ENCODE data around the gene VAPA. TPM values are rescaled to one million over a fixed set of nuclear protein-coding genes. Genes with fewer than 3 reads are reported as not detected.

The VAPA gene
- total RNA-seq, 4 donors from 2014 or later = 182 to 244 (median 212) TPM

DNA sequence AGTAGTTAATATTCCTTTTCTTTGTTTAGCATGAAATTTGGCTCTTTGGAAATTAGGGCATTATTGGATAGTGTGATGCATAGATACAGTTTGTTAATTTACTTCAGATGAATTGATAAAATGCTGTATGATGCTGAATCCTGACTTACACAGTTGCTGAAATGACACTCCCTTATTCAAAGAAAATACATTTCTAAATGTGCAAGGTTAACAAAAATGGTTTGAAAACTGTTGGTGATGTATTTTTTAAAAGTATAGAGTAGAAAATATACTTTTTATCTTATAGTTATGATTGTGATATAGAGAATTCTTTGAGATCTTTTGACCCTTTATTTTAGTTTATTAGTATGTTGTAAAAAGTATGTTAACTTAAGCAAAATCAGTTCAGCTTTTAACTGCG lies 27.8 kb downstream of the VAPA start:
- H3K4me3 ChIP-seq = no peak overlapping the region
- no peak overlapping the region for H3K27ac ChIP-seq
- TF ChIP-seq POLR2A (IDR thresholded peaks at IDR 0.05) (no peak), EP300 (IDR thresholded peaks at IDR 0.05) (no peak), POLR2AphosphoS5 (IDR thresholded peaks at IDR 0.05) (no peak)
- TF ChIP-seq, protein P1, sequence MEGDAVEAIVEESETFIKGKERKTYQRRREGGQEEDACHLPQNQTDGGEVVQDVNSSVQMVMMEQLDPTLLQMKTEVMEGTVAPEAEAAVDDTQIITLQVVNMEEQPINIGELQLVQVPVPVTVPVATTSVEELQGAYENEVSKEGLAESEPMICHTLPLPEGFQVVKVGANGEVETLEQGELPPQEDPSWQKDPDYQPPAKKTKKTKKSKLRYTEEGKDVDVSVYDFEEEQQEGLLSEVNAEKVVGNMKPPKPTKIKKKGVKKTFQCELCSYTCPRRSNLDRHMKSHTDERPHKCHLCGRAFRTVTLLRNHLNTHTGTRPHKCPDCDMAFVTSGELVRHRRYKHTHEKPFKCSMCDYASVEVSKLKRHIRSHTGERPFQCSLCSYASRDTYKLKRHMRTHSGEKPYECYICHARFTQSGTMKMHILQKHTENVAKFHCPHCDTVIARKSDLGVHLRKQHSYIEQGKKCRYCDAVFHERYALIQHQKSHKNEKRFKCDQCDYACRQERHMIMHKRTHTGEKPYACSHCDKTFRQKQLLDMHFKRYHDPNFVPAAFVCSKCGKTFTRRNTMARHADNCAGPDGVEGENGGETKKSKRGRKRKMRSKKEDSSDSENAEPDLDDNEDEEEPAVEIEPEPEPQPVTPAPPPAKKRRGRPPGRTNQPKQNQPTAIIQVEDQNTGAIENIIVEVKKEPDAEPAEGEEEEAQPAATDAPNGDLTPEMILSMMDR (IDR thresholded peaks at IDR 0.05) = no peak
- no peaks in the 10 kb centered on the region for H3K9me3 ChIP-seq
- DNase-seq (ENCODE audit: low spot score in 2 of 2) = no peak
- WGBS = 90% methylated on average over 1 of the region's 1 CpG
- H3K27me3 ChIP-seq = no peaks in the 10 kb centered on the region
- H3K36me3 ChIP-seq = peaks cover 64% of the 10 kb centered on the region
- H3K4me1 ChIP-seq = no peaks in the 10 kb centered on the region

DNA sequence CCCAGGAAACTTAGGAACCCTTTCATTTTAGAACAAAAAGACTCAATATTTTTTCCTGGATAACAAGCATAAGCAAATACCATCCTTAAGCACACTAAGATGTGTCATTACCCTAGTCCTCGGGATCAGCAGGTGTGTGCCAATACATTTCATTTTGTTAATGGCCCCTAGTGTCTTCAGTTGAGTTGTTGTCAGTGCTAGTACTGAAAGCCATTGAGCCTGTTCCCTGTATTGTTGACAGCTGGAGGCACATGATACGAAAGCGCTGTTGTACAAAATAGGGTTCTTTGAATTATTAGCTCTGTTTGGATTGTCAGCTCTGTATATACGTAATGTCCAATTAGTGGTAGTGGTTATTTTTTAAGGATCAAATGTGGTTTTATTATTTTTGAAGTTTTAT lies 29.5 kb downstream of the VAPA start:
- no peaks in the 10 kb centered on the region for H3K9me3 ChIP-seq
- H3K27ac ChIP-seq = no peak overlapping the region
- 92% methylated on average over 4 of the region's 4 CpGs for WGBS
- no peak for TF ChIP-seq POLR2AphosphoS5 (IDR thresholded peaks at IDR 0.05)
- TF ChIP-seq, protein P1 (IDR thresholded peaks at IDR 0.05) = no peak
- no peak for TF ChIP-seq EP300 (IDR thresholded peaks at IDR 0.05)
- no peak for TF ChIP-seq POLR2A (IDR thresholded peaks at IDR 0.05)
- DNase-seq (ENCODE audit: low spot score in 2 of 2) = no peak
- H3K27me3 ChIP-seq = no peaks in the 10 kb centered on the region
- no peaks in the 10 kb centered on the region for H3K4me1 ChIP-seq
- no peak overlapping the region for H3K4me3 ChIP-seq
- H3K36me3 ChIP-seq = peaks cover 62% of the 10 kb centered on the region

DNA sequence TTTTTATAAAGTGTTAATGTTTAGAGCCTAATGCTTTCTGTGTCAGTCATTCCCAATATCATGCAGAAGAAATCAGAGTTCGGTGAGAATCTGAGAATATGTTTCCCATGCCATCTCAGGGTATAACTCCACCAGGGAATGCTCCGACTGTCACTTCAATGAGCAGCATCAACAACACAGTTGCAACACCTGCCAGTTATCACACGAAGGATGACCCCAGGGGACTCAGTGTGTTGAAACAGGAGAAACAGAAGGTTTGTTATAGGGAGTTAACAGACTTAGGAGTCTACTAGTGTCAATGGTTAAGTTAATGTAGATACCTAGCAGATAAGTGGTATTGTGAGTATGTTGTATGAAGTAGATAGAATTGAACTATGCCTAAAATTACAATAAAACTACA lies 31.0 kb downstream of the VAPA start:
- Histone ChIP-seq H3K27ac (no peak overlapping the region), H3K27me3 (no peaks in the 10 kb centered on the region), H3K36me3 (peaks cover 66% of the 10 kb centered on the region), H3K9me3 (no peaks in the 10 kb centered on the region), H3K4me3 (no peak overlapping the region), H3K4me1 (no peaks in the 10 kb centered on the region)
- TF ChIP-seq EP300 (IDR thresholded peaks at IDR 0.05) = no peak
- no peak for TF ChIP-seq POLR2AphosphoS5 (IDR thresholded peaks at IDR 0.05)
- no peak for TF ChIP-seq POLR2A (IDR thresholded peaks at IDR 0.05)
- TF ChIP-seq, protein P1 (IDR thresholded peaks at IDR 0.05) = no peak
- 90% methylated on average over 3 of the region's 3 CpGs for WGBS
- no peak for DNase-seq (ENCODE audit: low spot score in 2 of 2)

- Histone ChIP-seq H3K9me3 (no peaks in the 10 kb centered on the region), H3K27me3 (no peaks in the 10 kb centered on the region), H3K36me3 (peaks cover 60% of the 10 kb centered on the region), H3K4me1 (peaks cover 12% of the 10 kb centered on the region), H3K4me3 (no peak overlapping the region), H3K27ac (no peak overlapping the region)
- WGBS = 95% methylated on average over 3 of the region's 3 CpGs
- DNase-seq (ENCODE audit: low spot score in 2 of 2) = no peak
- TF ChIP-seq EP300 (IDR thresholded peaks at IDR 0.05) = no peak
- TF ChIP-seq, protein P1 (IDR thresholded peaks at IDR 0.05) = no peak
- TF ChIP-seq POLR2AphosphoS5 (IDR thresholded peaks at IDR 0.05) = no peak
- no peak for TF ChIP-seq POLR2A (IDR thresholded peaks at IDR 0.05)
These were observed 33.0 kb downstream of the VAPA start for GRCh38 chr18:9946831-9947230.

- Histone ChIP-seq H3K4me1 (peaks cover 12% of the 10 kb centered on the region), H3K27me3 (no peaks in the 10 kb centered on the region), H3K27ac (no peak overlapping the region), H3K4me3 (no peak overlapping the region), H3K9me3 (no peaks in the 10 kb centered on the region), H3K36me3 (peaks cover 58% of the 10 kb centered on the region)
- 63% methylated on average over 1 of the region's 1 CpG for WGBS
- TF ChIP-seq POLR2AphosphoS5 (IDR thresholded peaks at IDR 0.05) = no peak
- TF ChIP-seq EP300 (IDR thresholded peaks at IDR 0.05) = no peak
- no peak for TF ChIP-seq POLR2A (IDR thresholded peaks at IDR 0.05)
- TF ChIP-seq, protein P1 (IDR thresholded peaks at IDR 0.05) = no peak
- DNase-seq (ENCODE audit: low spot score in 2 of 2) = no peak
These were observed 33.4 kb downstream of the VAPA start for GRCh38 chr18:9947248-9947647.

Data from suprapubic skin (tissue), 4 donors.